Activated CD4-positive, CD25-positive, alpha-beta regulatory T cell (primary cell): ENCODE data around the gene GABBR2.
"Not testable (repeated sequence)": the region's sequence is repeated elsewhere in the genome, so short reads cannot be mapped to it uniquely, and the experiment has no call there.

Experiments
- DNase-seq, 4 experiments: peaks; one replicate each; lab custom pipeline; 2025; lab: John Stamatoyannopoulos, UW

The GABBR2 gene

DNA sequence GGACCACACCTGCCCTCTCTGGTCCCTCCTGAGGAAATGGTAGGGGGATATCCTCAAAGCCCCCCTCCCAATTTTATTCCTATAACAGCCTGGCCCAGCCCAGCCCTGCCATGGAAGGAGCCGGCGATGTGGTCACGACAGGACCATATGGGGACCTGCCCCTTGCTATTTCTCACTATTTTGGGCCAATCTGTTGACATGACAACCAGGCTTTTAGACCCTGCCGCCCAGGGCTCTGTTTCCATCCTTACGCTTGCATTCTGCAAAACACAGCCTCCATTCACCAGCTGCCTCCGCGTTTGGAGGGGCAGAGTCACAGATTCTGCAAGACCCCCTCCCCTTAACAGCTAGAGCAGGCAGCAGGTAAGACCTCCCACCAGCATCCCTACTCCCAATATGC, 112.2 kb downstream of the GABBR2 start:
- no peak for DNase-seq

DNA sequence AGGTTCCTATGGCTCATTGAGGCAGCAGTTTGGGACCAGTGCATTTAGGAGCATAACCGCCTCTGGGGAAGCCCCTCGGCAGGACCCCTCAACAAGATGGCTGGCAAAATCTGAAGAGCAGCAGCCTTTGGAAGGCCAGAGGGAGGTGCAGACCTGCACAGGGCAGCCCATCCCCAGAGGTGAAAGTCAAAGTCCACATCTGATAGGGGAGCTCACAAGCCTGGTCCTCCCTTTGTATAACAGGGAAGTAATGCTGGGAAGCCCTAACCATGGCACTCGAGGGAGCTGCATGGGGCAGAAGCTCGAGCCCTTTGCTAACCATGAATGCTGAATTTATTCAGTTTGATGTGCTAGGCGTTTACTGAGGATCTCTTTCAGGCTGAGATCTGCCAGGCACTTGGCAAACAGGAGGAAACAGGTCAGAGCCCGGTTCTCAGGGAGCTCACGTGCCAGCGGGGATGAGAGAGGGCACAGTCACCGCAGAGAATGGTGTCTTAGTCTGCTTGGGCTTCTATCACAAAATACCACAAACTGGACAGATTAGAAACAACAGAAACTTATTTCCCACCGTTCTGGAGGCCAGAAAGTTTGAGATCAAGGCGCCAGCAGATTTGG, 114.1 kb downstream of the GABBR2 start:
- no peak for DNase-seq

GRCh38 chr9:98593354-98594253, 115.1 kb downstream of the GABBR2 start:
- DNase-seq: no peak

DNA sequence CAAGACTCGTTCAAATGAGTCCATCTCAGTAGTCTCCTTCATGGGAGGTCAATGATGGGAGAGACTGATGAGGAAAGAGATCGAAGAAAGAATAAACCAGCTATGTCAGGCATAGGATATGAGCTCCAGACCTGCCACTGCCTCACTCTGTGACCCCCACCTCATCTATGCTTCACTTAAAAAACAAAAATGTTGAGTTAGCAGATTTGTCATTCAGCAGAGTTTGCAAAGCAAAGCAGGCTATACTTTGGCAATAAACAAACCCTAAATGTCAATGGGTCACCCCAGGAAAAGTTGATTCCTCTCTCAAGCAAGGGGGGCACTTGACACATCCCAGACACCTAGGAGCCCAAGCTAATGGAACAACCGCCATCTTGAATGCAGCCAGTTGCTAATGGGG, 117.0 kb downstream of the GABBR2 start:
- DNase-seq: no peak

- DNase-seq: no peak
These were observed 118.6 kb downstream of the GABBR2 start for GRCh38 chr9:98590101-98590500.

GRCh38 chr9:98589102-98589501, 119.6 kb downstream of the GABBR2 start:
- no peak for DNase-seq

- DNase-seq: not testable (repeated sequence)
These were observed 123.8 kb downstream of the GABBR2 start for GRCh38 chr9:98584853-98585438.

DNA sequence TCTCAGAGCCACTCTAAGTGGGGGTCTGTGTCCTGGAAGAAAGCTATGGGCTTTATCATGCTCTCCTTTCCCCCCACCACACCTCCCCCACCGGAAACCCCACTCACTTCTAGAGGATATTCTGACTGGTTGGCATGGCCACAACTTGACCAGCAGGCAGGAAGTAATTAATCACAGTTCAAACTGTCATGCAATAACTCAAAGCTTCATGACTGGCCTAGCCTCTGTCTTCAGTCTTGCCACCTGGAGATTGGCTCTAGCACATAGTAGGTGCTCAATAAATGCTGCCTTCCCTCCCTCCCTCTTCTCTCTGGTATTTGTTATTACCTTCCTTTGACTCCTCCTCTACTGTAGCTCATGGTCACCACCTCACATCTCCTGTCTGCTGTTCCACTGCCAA, 124.7 kb downstream of the GABBR2 start:
- DNase-seq: no peak

DNA sequence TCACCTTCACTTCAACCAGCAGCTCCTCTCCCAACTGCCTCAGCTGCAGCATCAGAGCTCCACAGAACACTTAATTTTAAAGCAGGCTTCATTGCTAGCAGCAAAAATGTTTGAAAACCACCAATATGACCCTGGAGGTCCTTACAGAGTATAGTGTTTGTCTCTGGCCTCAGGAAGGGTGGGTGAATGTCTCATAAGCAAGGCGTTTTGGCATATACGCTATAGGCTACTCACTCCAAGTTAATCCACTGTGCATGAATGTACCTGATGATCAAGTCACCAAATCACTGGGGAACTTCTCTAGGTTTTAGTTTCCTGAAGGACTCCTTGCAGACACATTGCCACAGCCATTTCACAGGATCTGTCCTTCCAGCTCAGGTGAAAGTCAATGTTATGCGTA, 125.3 kb downstream of the GABBR2 start:
- no peak for DNase-seq

GRCh38 chr9:98580956-98581355, 127.8 kb downstream of the GABBR2 start:
- DNase-seq: no peak

- DNase-seq: no peak
These were observed 129.0 kb downstream of the GABBR2 start for GRCh38 chr9:98579700-98580099.

- no peak for DNase-seq
These were observed 131.3 kb downstream of the GABBR2 start for GRCh38 chr9:98577446-98577845.

DNA sequence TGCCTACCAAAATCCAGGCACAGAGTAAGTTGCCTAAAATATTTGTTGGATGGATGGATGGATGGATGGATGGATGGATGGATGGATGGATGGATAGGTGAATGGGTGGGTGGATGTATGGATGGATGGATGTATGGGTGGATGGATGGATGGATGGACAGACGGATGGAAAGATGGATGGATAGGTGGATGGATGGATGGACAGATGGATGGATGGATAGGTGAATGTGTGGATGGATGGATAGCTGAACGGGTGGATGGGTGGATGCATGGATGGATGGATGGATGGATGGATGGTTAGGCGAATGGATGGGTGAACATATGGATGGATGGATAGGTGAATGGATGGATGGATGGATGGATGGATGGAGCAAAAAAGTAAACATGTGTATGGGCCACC, 131.9 kb downstream of the GABBR2 start:
- DNase-seq: no peak

DNA sequence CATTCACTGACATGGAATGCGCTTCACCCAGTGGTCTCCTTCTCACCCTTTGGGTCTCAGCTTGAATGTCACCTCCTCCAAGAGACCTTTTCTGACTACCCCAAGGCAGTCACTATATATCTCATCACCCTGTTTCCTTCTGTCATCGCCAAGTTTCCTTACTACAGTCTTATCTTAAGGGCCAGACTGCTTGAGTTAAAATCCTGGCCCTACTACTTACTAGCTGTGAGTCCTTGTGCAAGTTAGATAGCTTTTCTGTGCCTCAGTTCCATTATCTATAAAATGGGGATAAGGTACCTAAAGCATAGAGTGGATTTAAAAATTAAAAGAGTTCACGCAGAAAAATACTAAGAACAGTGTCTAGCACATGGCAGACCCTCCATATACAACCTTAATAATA, 132.4 kb downstream of the GABBR2 start:
- no peak for DNase-seq

- no peak for DNase-seq
These were observed 133.1 kb downstream of the GABBR2 start for GRCh38 chr9:98575379-98576346.

- no peak for DNase-seq
These were observed 134.9 kb downstream of the GABBR2 start for GRCh38 chr9:98573749-98574278.

DNA sequence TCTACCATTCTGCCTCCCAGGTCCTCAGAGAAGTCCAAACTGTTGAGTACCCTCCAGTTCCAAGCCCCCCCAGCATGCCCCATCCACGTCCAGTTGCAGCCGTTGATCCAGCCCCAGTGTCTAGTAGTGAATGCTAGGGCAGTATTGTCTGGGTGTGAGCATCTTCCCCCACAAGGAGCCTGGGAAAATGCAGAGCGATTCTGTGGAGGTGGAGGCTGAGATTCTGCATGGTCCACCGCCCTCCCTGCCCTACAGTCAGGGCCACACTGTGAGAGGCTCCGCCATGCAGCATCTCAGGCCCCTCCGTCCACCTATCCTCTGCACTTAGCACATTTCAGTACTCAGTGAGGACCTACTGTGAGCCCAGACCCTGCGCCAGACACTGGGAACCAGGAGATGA, 135.9 kb downstream of the GABBR2 start:
- no peak for DNase-seq

- no peak for DNase-seq
These were observed 136.6 kb downstream of the GABBR2 start for GRCh38 chr9:98572054-98572627.

DNA sequence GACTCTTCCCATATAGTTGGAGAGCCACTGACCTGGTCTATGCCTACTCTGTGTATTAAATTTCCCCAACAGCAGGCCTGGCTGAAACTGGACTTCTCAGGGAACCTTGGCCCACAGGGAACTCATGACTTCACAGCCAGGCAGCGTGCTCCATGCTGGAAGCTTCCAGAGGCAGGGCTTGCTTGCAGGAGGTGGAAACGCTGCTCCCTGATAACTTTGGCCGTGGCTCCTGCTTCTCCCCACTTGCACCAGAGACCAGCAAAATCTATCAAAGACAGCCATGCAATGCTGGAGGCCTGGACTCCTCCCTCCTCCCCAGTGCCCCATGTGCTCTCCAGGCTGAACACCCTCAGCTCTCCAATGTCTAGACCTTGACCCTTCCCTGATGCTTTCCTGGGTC, 137.1 kb downstream of the GABBR2 start:
- DNase-seq: no peak

DNA sequence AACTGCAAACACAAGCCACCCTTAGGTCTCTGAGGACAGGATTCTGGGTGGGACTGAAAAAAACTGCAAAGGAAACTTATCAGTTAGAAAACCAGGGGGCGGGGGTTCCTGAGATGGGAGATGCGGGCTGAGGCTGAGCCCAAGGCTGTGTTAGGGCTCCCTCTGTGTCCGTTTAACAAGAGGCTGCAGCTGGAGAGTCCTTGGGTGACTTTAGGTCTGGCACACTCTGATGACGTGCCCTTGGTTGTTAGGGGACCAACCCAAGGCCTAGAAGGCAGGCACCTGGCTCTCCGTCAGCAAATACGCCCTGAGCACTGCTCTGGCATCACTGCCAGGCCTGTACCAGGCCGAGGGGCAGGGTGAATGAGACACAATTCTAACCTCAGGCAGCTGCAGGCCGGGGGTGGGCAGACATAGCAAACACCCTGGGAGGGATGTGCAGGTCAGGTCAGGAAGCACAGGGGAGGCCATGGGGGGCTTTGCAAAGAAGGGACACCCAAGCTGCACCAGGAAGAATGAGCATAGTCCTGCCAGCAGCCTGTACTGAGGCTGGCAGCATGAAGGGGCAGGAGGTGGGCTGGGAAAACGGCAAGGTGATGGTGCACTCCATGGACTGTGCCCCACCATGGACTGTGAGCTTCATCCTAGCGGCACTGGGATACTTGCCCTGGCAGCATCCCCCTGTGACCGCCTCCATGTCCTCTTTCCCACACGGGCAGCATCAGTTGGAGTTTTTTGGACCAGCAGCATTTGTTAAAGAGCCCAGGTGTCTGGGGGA, 137.9 kb downstream of the GABBR2 start:
- no peak for DNase-seq

- no peak for DNase-seq
These were observed 138.7 kb downstream of the GABBR2 start for GRCh38 chr9:98570055-98570454.
